ENCODE results near the gene STAT5B.
"Not testable (repeated sequence)": the region's sequence is repeated elsewhere in the genome, so short reads cannot be mapped to it uniquely, and the experiment has no call there.

STAT5B gene

GRCh38 chr17:42243493-42243982 lies 32.7 kb downstream of the STAT5B start:
- DNase-seq (ENCODE audit: low read depth, low spot score): no peak
- H3K27ac ChIP-seq: no peak overlapping the region

DNA sequence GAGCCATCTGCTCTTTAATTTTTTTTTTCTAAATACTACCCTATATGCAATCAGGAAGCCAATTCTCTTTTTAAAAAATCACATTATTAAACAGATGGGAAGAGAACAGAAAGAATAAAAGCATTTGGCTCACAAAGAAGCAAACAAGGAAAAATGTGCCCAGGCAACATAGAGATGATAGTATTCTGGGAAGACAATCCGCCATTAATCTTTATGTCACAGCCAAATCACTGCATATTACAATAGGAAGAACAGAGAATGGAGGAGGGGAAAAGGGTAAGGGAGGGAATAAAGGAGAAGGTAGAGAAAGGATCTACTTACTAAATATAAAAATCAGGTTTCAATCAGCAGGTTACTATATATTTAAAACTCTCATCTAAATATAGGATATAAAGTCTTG lies 34.3 kb downstream of the STAT5B start:
- DNase-seq (ENCODE audit: low read depth, low spot score): no peak
- no peak overlapping the region for H3K27ac ChIP-seq

DNA sequence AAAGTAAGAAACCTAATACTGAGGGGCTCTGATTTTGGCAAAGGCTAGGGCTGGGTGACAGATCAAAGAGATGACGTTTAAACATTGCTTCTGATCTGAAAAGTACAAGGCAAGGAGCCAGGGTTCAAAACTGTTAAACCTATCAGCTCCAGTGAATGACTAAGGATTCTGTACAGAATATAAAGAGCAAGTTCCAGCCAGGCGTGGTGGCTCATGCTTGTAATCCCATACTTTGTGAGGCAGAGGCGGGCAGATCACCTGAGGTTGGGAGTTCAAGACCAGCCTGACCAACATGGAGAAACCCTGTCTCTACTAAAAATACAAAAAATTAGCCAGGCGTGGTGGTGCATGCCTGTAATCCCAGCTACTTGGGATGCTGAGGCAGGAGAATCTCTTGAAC lies 35.3 kb downstream of the STAT5B start:
- DNase-seq (ENCODE audit: low read depth, low spot score); H3K27ac ChIP-seq: not testable (repeated sequence)

DNA sequence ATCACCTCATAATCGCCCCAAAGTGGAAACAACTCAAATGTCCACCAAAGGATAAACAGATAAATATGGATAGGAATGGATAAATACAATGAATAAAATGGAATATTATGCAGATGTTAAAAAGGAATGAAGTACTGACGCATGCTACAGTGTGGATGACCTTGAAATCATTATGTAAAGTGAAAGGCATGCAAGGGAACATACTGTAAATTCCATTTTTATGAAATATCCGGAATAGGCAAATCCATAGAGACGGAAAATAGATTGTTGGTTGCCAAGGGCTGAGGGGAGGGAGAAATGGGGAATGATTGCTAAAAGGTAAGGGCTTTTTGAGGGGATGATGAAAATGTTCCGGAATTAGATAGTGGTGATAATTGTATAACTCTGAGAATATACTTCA lies 36.0 kb downstream of the STAT5B start:
- no peak for DNase-seq (ENCODE audit: low read depth, low spot score)
- H3K27ac ChIP-seq: no peak overlapping the region

DNA sequence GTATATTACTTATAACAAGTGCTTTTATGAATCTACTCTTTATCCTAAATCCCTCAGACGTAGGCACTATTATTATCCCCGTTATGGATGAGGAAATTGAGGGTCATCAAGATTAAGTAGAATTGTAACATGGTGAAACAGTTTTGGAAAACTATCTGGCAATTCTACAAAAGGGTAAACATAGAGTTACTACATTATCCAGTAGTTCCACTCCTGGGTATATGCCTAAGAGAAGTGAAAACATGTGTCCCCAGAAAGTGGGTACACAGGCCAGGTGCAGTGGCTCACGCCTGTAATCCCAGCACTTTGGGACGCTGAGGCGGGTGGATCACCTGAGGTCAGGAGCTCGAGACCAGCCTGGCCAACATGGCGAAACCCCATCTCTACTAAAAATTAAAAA lies 36.6 kb downstream of the STAT5B start:
- DNase-seq (ENCODE audit: low read depth, low spot score); H3K27ac ChIP-seq: not testable (repeated sequence)

- no peak for DNase-seq (ENCODE audit: low read depth, low spot score)
- no peak overlapping the region for H3K27ac ChIP-seq
Observed at GRCh38 chr17:42236760-42237159, 39.4 kb downstream of the STAT5B start.

- no peak for DNase-seq (ENCODE audit: low read depth, low spot score)
- no peak overlapping the region for H3K27ac ChIP-seq
Observed at GRCh38 chr17:42233994-42234393, 42.2 kb downstream of the STAT5B start.

DNA sequence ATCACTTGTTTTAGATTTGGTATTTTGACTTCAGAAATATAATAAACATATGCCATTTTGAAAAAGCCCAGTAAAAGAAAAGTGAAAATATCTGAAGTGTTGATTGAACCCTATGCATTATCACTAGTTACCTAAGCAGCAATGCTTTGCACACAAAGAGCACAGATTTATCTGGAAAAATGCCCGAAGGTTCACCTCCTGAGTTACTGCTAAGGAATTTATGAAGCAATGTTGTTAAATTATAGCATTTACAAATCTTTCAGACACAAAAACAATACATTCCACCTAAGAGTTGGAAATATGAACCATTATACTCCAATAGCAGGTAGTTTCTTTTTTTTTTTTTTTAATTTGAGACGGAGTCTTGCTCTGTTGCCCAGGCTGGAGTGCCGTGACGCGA lies 43.0 kb downstream of the STAT5B start:
- no peak for DNase-seq (ENCODE audit: low read depth, low spot score)

DNA sequence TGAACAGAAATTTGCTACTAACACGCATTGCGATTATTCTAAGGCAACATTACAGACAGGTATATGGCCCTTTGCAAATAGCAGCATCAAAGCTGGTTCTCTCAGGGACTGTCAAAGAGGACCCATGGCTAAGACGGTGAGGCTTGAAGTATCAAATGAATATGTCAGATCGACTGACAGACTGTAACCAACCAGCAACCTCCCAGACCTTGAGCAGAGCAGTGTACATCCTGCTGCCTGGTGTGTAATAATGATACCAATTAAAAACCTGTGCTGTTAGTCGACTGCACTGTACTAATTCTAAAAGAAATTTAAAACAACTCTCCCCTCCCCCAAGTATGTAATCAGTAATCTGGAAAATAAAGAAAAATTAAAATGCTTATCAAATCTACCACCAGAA lies 46.0 kb downstream of the STAT5B start:
- no peak for DNase-seq (ENCODE audit: low read depth, low spot score)
- H3K27ac ChIP-seq: no peak overlapping the region

More for the DNA sequence above, 43.0 kb downstream of the STAT5B start:
- no peak overlapping the region for H3K27ac ChIP-seq

- H3K27ac ChIP-seq: no peak overlapping the region
- no peak for DNase-seq (ENCODE audit: low read depth, low spot score)
Observed at GRCh38 chr17:42227849-42228700, 48.1 kb downstream of the STAT5B start.

- H3K27ac ChIP-seq: no peak overlapping the region
- DNase-seq (ENCODE audit: low read depth, low spot score): no peak
Observed at GRCh38 chr17:42225646-42226045, 50.5 kb downstream of the STAT5B start.

DNA sequence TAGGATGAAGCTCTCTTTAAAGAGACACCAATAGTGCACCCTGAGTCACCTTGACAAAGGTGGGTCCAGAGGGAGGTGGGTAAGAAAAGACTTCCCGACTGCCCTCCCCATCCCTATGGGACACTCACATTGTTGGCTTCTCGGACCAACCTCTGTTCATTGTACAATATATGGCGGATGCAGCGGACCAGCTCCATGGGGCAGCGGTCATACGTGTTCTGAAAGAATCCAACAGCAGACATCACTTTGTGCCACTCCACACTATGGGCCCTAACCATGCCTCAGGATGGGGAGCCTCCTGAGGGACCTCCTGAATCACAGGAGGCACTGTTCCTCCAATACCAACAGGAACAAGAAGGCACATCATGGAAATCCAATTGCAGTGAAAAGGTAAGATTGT lies 51.5 kb downstream of the STAT5B start:
- DNase-seq (ENCODE audit: low read depth, low spot score): no peak
- H3K27ac ChIP-seq: no peak overlapping the region

DNA sequence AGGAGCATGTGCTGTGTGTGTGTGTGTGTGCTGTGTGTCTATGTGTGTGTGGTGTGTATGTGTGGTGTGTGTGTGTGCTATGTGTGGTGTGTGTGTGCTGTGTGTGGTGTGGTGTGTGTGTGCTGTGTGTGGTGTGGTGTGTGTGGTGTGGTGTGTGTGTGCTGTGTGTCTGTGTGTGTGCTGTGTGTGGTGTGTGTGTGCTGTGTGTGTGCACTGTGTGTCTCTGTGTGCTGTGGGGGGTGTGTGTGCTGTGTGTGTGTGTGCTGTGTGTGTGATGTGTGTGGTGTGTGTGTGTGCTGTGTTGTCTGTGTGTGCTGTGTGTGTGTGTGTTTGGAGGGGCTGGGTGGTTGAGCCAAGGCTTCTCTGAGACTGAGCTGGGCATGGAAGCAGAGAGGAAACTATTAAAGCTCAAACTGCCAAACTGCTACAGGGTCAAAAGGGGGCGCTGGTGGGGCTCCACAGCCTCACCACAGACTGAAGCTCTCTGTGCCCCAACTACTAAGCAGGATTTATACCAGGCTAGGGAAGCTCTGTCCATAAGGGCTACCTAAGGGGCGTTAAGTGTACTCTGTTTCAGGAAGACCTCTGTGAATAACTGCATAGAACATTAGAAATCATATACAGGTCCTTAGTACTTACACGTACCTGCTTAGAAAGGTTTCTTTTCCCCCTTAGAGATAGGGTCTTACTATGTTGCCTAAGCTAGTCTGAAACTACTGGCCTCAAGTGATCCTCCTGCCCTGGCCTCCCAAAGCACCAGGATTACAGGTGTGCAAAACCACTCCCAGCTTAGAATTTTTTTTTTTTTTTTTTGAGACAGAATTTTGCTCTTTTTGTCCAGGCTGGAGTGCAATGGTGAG lies 54.1 kb downstream of the STAT5B start:
- DNase-seq (ENCODE audit: low read depth, low spot score): no peak
- H3K27ac ChIP-seq: no peak overlapping the region

GRCh38 chr17:42219280-42219679 lies 56.9 kb downstream of the STAT5B start:
- not testable (repeated sequence) for DNase-seq (ENCODE audit: low read depth, low spot score); H3K27ac ChIP-seq

- DNase-seq (ENCODE audit: low read depth, low spot score): no peak
- H3K27ac ChIP-seq: no peak overlapping the region
Observed at GRCh38 chr17:42214156-42214555, 62.0 kb downstream of the STAT5B start.

GRCh38 chr17:42212382-42212781 lies 63.8 kb downstream of the STAT5B start:
- H3K27ac ChIP-seq: no peak overlapping the region
- DNase-seq (ENCODE audit: low read depth, low spot score): no peak

GRCh38 chr17:42211921-42212341 lies 64.3 kb downstream of the STAT5B start:
- not testable (repeated sequence) for H3K27ac ChIP-seq; DNase-seq (ENCODE audit: low read depth, low spot score)

DNA sequence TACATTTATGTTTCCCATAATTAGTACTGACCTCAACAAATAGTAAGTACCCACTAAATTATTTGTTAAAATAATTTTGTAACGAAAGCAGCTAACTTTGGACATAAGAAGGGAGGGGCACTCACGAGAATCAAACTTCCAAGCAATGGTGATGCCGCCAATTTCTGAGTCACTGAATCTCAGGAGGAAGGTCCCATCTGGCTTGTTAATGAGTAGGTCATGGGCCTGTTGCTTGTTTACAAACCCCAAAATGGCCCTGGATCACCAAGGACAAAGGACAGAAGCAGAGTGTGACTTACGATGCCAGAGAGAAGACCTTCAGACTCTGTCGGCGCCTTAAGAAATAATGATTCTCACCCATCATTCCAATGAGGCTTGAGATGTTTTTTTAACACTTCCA lies 66.1 kb downstream of the STAT5B start:
- DNase-seq (ENCODE audit: low read depth, low spot score): no peak
- H3K27ac ChIP-seq: no peak overlapping the region

DNA sequence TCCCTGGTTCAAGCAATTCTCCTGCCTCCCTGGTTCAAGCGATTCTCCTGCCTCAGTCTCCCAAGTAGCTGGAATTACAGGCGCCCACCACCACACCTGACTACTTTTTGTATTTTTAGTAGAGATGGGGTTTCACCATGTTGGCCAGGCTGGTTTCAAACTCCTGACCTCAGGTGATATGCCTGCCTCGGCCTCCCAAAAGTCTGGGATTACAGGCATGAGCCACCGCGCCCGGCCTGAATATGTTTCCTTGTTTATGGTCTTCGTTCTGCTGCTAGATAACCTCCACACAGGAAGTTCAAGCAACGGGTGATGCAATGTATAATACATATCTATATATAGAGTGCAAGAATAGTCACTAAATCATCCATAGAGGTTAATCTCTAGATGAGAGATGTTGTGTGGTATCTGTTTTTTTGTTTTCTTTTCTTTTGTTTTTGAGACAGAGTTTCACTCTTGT lies 70.0 kb downstream of the STAT5B start:
- DNase-seq (ENCODE audit: low read depth, low spot score); H3K27ac ChIP-seq: not testable (repeated sequence)

- no peak for DNase-seq (ENCODE audit: low read depth, low spot score)
- no peak overlapping the region for H3K27ac ChIP-seq
Observed at GRCh38 chr17:42203354-42203753, 72.8 kb downstream of the STAT5B start.

DNA sequence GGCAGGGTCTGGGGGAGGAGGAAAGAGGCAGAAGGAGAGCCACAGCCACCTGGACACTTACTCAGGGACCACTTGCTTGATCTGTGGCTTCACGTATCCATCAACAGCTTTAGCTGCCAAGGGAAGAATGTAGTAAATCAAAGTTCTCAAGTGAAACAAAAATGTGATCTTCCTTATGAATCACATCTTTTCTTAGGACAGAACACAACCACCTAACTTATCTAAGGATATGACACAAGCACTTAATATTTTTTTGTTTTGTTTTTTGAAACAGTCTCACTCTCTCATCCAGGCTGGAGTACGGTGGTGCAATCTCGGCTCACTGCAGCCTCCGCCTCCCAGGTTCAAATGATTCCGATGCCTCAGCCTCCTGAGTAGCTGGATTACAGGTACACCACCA lies 73.5 kb downstream of the STAT5B start:
- no peak for DNase-seq (ENCODE audit: low read depth, low spot score)
- no peak overlapping the region for H3K27ac ChIP-seq
